ENCODE measurements around the gene LSAMP.

GRCh38 chr3:116057400-116058006 is 387.8 kb downstream of the LSAMP start:
- TF ChIP-seq CTCF (IDR thresholded peaks at IDR 0.05; ENCODE audit: low read depth, low read length) (no peak), EZH2phosphoT487 (IDR thresholded peaks at IDR 0.05; ENCODE audit: low read depth) (no peak)
